ENCODE results near the gene HIVEP2. TPM values are rescaled to one million over a fixed set of nuclear protein-coding genes. Genes with fewer than 3 reads are reported as not detected.

HIVEP2 gene
- total RNA-seq, 1 donor from 2014 or later: 11.7 TPM

DNA sequence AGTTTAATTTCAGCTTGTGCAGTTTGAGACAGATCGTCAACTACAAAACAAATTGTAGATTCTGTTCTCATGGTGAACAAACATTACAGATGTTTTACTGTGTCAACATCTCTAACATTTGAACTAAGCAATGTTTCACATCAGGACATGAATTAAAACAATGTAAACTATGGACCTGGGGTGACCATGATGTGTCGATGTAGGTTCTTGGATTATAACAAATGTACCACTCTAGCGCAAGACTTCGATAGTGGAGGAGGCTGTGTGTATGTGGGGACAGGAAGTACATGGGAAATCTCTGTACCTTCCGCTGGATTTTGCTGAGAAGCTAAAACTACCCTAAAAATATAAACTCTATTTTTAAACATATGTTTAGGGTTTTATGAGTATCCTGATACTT is 17.1 kb downstream of the HIVEP2 start:
- TF ChIP-seq, protein P1, sequence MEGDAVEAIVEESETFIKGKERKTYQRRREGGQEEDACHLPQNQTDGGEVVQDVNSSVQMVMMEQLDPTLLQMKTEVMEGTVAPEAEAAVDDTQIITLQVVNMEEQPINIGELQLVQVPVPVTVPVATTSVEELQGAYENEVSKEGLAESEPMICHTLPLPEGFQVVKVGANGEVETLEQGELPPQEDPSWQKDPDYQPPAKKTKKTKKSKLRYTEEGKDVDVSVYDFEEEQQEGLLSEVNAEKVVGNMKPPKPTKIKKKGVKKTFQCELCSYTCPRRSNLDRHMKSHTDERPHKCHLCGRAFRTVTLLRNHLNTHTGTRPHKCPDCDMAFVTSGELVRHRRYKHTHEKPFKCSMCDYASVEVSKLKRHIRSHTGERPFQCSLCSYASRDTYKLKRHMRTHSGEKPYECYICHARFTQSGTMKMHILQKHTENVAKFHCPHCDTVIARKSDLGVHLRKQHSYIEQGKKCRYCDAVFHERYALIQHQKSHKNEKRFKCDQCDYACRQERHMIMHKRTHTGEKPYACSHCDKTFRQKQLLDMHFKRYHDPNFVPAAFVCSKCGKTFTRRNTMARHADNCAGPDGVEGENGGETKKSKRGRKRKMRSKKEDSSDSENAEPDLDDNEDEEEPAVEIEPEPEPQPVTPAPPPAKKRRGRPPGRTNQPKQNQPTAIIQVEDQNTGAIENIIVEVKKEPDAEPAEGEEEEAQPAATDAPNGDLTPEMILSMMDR (IDR thresholded peaks at IDR 0.05): no peak
- Mint-ChIP-seq H3K36me3 (ENCODE audit: low read depth) (no peaks in the 10 kb centered on the region), H3K4me1 (ENCODE audit: low read depth) (peaks cover 23% of the 10 kb centered on the region), H3K27me3 (ENCODE audit: low read depth) (no peaks in the 10 kb centered on the region), H3K9me3 (ENCODE audit: low read depth) (no peaks in the 10 kb centered on the region), H3K4me3 (ENCODE audit: unreplicated experiment) (no peak overlapping the region), H3K27ac (ENCODE audit: unreplicated experiment) (no peak overlapping the region)
- DNase-seq (ENCODE audit: low spot score): no peak

DNA sequence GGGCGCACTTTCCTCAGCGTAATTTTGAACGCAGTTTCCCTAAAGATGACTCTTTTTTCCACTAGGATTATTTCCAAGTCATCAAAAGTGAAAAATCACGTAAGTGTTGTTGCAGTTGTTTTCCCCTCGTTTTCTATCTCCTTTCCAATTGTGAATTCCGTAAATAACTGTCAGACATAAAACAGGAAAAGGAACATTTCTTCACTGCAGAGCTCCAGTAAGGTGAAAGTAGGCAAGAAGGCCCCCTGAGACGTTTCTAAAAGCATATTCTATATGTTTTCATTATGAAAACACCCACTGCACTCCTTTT is 17.8 kb downstream of the HIVEP2 start:
- Mint-ChIP-seq H3K4me3 (ENCODE audit: unreplicated experiment) (peak overlapping the region; percentile 77), H3K9me3 (ENCODE audit: low read depth) (no peaks in the 10 kb centered on the region), H3K4me1 (ENCODE audit: low read depth) (peaks cover 23% of the 10 kb centered on the region), H3K36me3 (ENCODE audit: low read depth) (no peaks in the 10 kb centered on the region), H3K27me3 (ENCODE audit: low read depth) (no peaks in the 10 kb centered on the region), H3K27ac (ENCODE audit: unreplicated experiment) (peak overlapping the region; percentile 81)
- TF ChIP-seq, protein P1 (IDR thresholded peaks at IDR 0.05): no peak
- DNase-seq (ENCODE audit: low spot score): no peak

DNA sequence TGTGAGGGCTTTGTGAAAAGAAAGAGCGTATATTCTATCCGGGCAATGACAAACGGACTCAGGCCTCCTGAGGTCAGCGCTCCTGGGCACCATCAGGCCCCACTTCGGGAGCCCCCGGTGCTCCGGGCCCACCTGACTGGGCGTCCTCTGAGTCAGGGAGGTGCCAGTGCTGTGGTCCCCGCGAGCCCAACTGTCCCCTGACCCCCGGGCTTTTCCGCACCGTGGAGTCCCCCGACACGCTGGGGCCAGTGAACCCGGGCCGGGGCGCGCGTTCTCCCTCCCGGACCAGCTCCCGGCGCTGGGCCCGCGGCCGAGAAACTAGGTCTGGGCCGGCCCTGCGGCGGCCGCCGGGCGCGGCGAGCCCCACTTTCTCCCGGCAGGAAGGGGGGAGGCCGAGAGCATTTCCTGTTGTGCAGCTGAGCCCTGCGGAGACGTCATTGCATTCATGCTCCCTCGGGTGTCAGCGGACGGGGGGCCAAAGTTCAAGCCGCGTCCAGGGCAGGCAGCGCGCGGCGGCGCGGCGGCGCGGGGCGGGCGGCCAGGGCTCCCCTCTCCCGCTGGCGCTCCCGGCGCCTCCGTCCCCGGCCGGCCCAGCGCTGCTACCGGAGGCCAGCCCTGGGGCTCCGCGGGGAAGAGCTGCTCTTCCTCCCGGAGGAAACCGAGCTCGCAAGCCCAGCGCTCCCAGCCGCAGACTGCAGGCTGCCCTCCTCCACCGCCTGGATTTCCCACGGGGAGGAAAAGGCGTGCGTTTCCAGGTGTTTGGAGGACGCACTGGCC is 18.3 kb downstream of the HIVEP2 start:
- Mint-ChIP-seq H3K27ac (ENCODE audit: unreplicated experiment) (peak overlapping the region; percentile 84), H3K4me1 (ENCODE audit: low read depth) (peaks cover 23% of the 10 kb centered on the region), H3K36me3 (ENCODE audit: low read depth) (no peaks in the 10 kb centered on the region), H3K4me3 (ENCODE audit: unreplicated experiment) (peak overlapping the region; percentile 77), H3K9me3 (ENCODE audit: low read depth) (no peaks in the 10 kb centered on the region), H3K27me3 (ENCODE audit: low read depth) (no peaks in the 10 kb centered on the region)
- TF ChIP-seq, protein P1 (IDR thresholded peaks at IDR 0.05): peak; percentile 18
- DNase-seq (ENCODE audit: low spot score): peak; percentile 85

DNA sequence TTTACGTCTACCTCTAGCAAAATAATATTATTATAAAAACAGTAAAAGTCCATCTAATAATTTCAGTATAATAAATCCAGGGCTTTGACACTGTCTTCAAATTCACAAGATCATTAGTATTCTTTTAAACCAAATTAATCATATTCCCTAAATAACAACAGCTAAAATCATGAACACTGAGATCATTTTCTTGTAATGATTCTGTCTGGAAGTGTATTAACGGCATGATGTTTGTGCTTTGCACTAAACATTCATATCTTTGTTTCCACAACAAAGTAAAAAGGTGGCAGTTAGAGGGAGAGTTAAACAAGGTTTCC is 18.8 kb downstream of the HIVEP2 start:
- TF ChIP-seq, protein P1 (IDR thresholded peaks at IDR 0.05): no peak
- H3K27me3 Mint-ChIP-seq (ENCODE audit: low read depth): no peaks in the 10 kb centered on the region
- peak overlapping the region; percentile 77 for H3K4me3 Mint-ChIP-seq (ENCODE audit: unreplicated experiment)
- H3K36me3 Mint-ChIP-seq (ENCODE audit: low read depth): no peaks in the 10 kb centered on the region
- peaks cover 23% of the 10 kb centered on the region for H3K4me1 Mint-ChIP-seq (ENCODE audit: low read depth)
- no peak for DNase-seq (ENCODE audit: low spot score)
- H3K9me3 Mint-ChIP-seq (ENCODE audit: low read depth): no peaks in the 10 kb centered on the region
- peak overlapping the region; percentile 84 for H3K27ac Mint-ChIP-seq (ENCODE audit: unreplicated experiment)

DNA sequence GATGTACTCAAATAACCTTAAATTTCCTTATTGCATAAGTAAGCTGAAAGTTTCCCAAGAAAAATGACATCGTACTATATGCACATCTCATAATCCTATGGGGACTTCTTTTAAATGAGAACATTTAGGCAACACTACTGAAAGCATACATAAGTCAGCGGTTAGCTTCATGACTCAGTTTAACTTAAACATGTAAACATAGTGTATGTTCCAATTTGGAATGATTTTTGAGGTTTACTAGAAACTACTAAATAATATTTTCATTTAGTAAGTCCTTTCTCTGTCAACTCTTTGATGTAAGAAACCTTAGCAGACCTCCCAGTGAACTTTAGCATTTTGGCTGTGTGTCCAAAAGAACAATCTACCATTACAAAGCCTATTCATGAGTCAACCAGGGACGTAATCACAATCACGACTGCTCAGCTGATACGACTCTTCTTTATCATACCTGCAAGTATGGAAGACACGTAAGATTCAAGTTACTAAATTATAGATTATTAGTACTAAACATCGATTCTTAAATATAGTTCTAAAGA is 19.3 kb downstream of the HIVEP2 start:
- TF ChIP-seq, protein P1 (IDR thresholded peaks at IDR 0.05): no peak
- no peak for DNase-seq (ENCODE audit: low spot score)
- H3K4me3 Mint-ChIP-seq (ENCODE audit: unreplicated experiment): no peak overlapping the region
- H3K36me3 Mint-ChIP-seq (ENCODE audit: low read depth): no peaks in the 10 kb centered on the region
- no peaks in the 10 kb centered on the region for H3K27me3 Mint-ChIP-seq (ENCODE audit: low read depth)
- peak overlapping the region; percentile 63 for H3K27ac Mint-ChIP-seq (ENCODE audit: unreplicated experiment)
- no peaks in the 10 kb centered on the region for H3K9me3 Mint-ChIP-seq (ENCODE audit: low read depth)
- peaks cover 23% of the 10 kb centered on the region for H3K4me1 Mint-ChIP-seq (ENCODE audit: low read depth)

All from chondrocyte (in vitro differentiated cells).